BJ (cell line): ENCODE results near the gene STARD10. TPM values are rescaled to one million over a fixed set of nuclear protein-coding genes. Genes with fewer than 3 reads are reported as not detected.

ENCODE experiments used
- CTCF ChIA-PET: fragments of 350-600 bp; formaldehyde crosslinking; extraction: SDS; loops from one replicate; lab custom pipeline; 2021; ENCODE audit warnings: antibody characterized with exemption, inconsistent platforms; lab: Yijun Ruan, JAX
- POLR2A ChIA-PET: fragments of 300-600 bp; sonication (Branson Sonifier 250); formaldehyde crosslinking; extraction: SDS; loops from one replicate; lab custom pipeline; 2021; ENCODE audit warnings: antibody characterized with exemption; lab: Charles Lee
- DNase-seq: peaks from one replicate; pipeline ENCODE4 v3.0.0-alpha.2; 2011; ENCODE audit warnings: low read depth
- H3K27me3 ChIP-seq: 2 replicates; pipeline ENCODE4 v1.6.0; 2011; ENCODE audit warnings: low read length; ENCODE audit not compliant: control insufficient read depth, insufficient read depth
- H3K36me3 ChIP-seq: 2 replicates; pipeline ENCODE4 v1.5.1; 2011; ENCODE audit warnings: low read length; ENCODE audit not compliant: control insufficient read depth, insufficient read depth
- H3K4me3 ChIP-seq: 2 replicates; pipeline ENCODE4 v1.5.1; 2011; ENCODE audit warnings: low read depth, mild to moderate bottlenecking, control low read depth, low read length
- CTCF ChIP-seq: IDR thresholded peaks from 2 replicates; pipeline ENCODE4 v1.5.1; 2011; ENCODE audit warnings: low read depth, mild to moderate bottlenecking, control low read depth, inconsistent platforms, low read length, moderate library complexity; ENCODE audit not compliant: insufficient read depth
- polyA plus RNA-seq: library from polyadenylated mRNA; depleted of rRNA; stranded (reverse); fragments of >200 nt; gene quantifications from 2 replicates; pipeline ENCODE4 v1.2.3, GENCODE V29; 2011

Gene STARD10
- polyA plus RNA-seq, 1 experiment, result 37.1 TPM

GRCh38 chr11:72826191-72826941 lies 32.5 kb upstream of the STARD10 start:
- CTCF ChIA-PET, result interaction anchor here (0.9 to 13.3 kb wide), 5 partner anchors 10 to 360 kb away, joined by 3 to 183 read pairs (median 6); no protein-coding TSS in a partner anchor
- H3K36me3 ChIP-seq, result peaks cover 1% of the 10 kb centered on the region
- DNase-seq, result no peak
- H3K27me3 ChIP-seq, result no peaks in the 10 kb centered on the region
- no peak for TF ChIP-seq CTCF
- H3K4me3 ChIP-seq, result no peak overlapping the region
- POLR2A ChIA-PET, result no interaction called here

- ChIA-PET CTCF (interaction anchor here (0.9 to 13.3 kb wide), 4 partner anchors 15 to 360 kb away, joined by 3 to 183 read pairs (median 6); no protein-coding TSS in a partner anchor), POLR2A (no interaction called here)
Observed at GRCh38 chr11:72825661-72826060, 31.8 kb upstream of the STARD10 start.

GRCh38 chr11:72824811-72825505 lies 31.1 kb upstream of the STARD10 start:
- H3K4me3 ChIP-seq, result no peak overlapping the region
- no peak for DNase-seq
- POLR2A ChIA-PET, result interaction anchor here (0.6 kb wide), 2 partner anchors 100 to 355 kb away, joined by 3 read pairs; no protein-coding TSS in a partner anchor
- CTCF ChIA-PET, result interaction anchor here (0.9 to 13.3 kb wide), 5 partner anchors 12 to 361 kb away, joined by 4 to 183 read pairs (median 6); no protein-coding TSS in a partner anchor
- peaks cover 5% of the 10 kb centered on the region for H3K36me3 ChIP-seq
- no peak for TF ChIP-seq CTCF
- no peaks in the 10 kb centered on the region for H3K27me3 ChIP-seq

More at GRCh38 chr11:72825661-72826060, 31.8 kb upstream of the STARD10 start:
- H3K4me3 ChIP-seq, result no peak overlapping the region
- H3K36me3 ChIP-seq, result peaks cover 3% of the 10 kb centered on the region
- no peak for TF ChIP-seq CTCF
- no peak for DNase-seq
- H3K27me3 ChIP-seq, result no peaks in the 10 kb centered on the region

GRCh38 chr11:72824020-72824419 lies 30.2 kb upstream of the STARD10 start:
- no peak for TF ChIP-seq CTCF
- peaks cover 4% of the 10 kb centered on the region for H3K36me3 ChIP-seq
- no peak for DNase-seq
- no peaks in the 10 kb centered on the region for H3K27me3 ChIP-seq
- POLR2A ChIA-PET, result interaction anchor here (0.6 kb wide), 1 partner anchor 356 kb away, joined by 3 read pairs; no protein-coding TSS in a partner anchor
- no peak overlapping the region for H3K4me3 ChIP-seq
- CTCF ChIA-PET, result interaction anchor here (1.4 to 1.7 kb wide), 2 partner anchors 11 to 354 kb away, joined by 4 to 6 read pairs; no protein-coding TSS in a partner anchor
